Measurements from ENCODE around the gene PRSS38.
A peak's percentile ranks its signal among the peaks of the same experiment; 100 is the strongest.

PRSS38 gene

DNA sequence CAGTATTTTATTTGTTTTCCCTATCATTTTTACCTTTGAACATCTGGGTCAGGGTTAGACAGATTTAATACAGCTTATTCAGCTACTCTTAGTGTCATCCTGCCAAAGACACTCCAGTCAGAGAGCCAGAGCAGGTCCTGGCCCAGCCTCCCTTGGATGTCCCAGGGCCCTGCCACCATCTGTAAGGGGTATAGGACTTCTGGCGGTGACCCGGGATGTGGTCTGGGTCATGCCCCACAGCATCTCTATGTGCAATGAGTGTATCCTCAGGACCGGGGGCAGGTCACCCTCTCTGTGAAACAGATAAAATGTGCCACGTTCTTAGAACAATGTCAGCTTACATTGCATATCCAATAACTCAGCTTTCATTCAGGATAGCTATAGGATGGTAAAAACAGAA lies 37.8 kb upstream of the PRSS38 start:
- no peak overlapping the region for H3K4me3 ChIP-seq (ENCODE audit: low read length)
- no peak for DNase-seq (ENCODE audit: low read depth, low spot score)

DNA sequence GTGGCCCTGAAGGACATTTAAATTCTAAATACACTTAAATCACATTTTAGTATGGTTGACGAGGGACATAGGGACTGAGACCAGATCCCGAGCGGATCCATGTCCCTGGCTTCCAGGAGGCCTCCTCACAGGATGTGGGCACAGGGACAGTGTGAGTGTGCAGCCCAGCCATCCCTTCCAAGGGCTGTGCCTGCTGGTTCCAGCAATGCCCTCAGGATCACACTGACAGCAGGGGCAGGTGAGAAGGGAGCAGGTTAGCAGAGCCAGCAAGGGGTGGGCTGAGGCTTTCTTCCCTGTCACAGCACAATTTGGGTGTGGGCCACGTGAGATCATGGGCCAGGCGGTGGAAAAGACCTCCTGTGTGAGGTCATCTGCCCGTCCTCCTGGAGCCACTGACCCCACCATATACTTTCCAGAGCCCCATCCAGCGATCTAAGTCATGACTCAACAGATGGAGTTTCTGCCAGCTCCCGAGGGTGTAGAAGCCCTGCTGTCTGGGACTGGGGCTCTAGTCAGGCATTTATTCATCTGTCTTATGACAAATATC lies 37.0 kb upstream of the PRSS38 start:
- DNase-seq (ENCODE audit: low read depth, low spot score), result no peak
- no peak overlapping the region for H3K4me3 ChIP-seq (ENCODE audit: low read length)

DNA sequence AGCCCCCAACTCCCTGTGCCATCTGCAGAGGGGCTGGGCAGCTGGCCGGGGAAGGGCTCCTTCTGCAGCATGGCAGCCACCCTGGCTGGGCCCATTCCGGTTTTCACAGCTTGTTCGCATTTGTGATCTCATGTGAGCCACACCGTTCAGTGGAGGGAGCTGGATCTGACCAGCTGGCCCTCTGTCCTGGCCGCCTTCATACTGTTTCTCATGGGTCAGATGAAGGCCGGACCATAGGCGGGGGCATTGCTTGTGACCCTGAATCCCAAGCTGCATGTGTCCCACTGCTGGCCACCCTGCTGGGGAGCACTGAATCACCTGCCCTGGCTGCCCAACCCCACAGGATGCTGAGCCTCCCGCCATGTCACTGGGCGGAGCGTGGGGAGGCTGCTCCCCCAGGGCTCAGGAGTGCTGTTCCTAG lies 36.4 kb upstream of the PRSS38 start:
- no peak for DNase-seq (ENCODE audit: low read depth, low spot score)
- H3K4me3 ChIP-seq (ENCODE audit: low read length), result no peak overlapping the region

DNA sequence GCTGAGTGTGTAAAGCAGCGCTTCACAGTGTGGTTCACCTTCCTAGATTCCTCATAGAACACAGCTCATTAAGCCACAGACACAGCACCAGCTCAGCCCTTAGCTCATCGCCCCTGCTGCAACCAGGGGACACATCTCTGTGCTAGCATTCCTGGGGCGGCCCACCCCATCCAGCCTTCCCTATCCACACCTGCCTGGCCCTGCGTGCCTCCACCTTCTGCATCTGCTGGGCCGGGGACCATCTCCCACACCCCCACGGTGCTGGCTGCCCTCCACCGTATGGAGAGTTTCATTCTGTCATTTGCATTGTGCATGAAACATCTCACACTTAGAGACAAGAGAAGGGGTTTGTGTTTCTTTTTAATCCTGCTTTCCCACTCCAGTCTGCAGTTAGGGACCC lies 35.8 kb upstream of the PRSS38 start:
- H3K4me3 ChIP-seq (ENCODE audit: low read length), result no peak overlapping the region
- no peak for DNase-seq (ENCODE audit: low read depth, low spot score)

DNA sequence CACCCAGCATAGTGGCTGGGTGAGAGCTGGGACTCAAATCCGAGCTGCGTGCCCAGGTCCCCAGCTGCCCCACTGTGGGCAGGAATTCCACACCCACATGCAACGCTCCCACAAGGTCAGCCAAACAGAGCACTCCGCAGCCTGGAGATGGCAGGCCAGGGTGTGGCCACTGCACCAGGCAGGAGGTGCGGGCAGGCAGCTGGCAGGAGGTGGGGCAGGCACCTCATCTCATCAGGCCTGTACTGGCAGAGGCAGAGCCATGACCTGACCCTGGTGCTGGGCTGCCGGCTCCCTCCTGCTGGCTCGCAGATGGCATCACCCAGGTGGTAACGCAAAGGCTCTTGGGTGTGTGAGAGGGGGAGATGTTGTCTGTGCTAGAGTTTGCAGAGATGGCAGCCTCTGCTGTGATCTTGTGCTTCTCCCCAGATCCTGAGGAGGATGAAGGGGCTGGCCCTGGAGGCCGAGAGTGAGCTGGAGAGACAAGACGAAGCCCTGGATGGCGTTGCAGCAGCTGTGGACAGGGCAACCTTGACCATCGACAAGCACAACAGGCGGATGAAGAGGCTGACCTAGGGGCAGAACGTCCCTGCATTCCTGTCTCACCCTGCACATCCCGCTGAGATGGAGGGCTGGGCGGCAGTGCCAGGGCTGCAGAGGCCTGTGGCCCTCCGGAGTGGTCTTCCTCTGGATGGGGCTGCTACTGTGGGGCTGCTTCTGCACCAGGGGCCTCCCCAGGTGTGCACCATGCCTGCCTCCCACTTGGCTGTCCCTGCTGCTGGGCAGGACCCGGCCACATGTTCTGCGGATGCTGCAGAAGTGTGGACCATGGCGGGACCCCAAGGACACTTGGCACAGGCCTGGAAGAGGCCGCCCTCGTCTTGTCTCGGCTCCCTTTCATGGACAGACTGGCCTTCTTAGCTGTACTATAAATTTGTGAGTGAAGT lies 35.1 kb upstream of the PRSS38 start:
- DNase-seq (ENCODE audit: low read depth, low spot score), result no peak
- H3K4me3 ChIP-seq (ENCODE audit: low read length), result no peak overlapping the region

DNA sequence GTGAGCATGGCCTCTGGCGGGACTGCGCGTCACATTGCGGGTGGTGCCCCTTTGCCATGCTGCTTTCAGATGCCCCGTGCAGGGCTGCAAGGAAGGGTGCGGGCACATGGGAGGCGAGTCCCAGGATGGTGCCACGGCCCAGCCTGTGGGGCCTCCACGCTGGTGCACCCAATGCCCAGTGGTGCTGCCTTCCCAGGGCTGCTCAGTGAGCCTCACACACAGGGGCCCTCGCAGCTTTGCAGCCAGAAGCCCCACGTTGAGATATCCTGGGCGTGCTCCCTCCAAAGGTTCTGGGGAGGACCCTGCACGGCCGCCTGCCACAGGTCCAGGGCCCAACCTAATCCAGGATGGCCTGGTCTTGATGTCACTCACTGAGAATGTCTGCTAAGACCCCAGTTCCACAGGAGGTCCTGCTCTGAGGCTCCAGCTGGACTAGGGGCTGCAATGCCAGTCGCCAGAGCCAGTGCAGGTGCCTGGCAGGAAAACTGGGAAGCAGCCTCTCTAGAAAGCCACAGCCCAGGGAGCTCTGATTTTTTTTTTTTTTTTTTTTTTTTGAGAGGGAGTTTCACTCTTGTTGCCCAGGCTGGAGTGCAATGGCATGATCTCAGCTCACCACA lies 34.1 kb upstream of the PRSS38 start:
- no peak for DNase-seq (ENCODE audit: low read depth, low spot score)

DNA sequence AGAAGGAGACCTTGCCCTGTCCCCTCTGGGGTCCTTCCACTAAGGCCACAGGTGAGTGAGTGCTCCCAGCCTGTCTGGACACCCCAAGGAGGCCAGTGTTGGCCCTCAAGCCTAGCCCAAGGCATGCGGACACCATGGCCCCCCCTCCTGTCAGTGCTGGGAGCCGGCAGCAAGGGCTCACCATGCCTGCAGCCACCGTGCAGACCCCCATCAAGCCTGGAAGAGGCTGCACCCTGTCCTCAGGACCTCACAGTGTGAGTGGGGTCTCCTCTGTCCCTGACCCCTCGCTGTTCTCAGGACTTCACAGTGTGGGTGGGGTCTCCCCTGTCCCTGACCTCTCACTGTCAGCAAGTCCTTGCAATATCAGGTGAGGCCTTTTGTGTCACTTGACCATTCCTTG lies 33.2 kb upstream of the PRSS38 start:
- no peak overlapping the region for H3K4me3 ChIP-seq (ENCODE audit: low read length)
- DNase-seq (ENCODE audit: low read depth, low spot score), result no peak

More for the DNA sequence above, 34.1 kb upstream of the PRSS38 start:
- no peak overlapping the region for H3K4me3 ChIP-seq (ENCODE audit: low read length)

DNA sequence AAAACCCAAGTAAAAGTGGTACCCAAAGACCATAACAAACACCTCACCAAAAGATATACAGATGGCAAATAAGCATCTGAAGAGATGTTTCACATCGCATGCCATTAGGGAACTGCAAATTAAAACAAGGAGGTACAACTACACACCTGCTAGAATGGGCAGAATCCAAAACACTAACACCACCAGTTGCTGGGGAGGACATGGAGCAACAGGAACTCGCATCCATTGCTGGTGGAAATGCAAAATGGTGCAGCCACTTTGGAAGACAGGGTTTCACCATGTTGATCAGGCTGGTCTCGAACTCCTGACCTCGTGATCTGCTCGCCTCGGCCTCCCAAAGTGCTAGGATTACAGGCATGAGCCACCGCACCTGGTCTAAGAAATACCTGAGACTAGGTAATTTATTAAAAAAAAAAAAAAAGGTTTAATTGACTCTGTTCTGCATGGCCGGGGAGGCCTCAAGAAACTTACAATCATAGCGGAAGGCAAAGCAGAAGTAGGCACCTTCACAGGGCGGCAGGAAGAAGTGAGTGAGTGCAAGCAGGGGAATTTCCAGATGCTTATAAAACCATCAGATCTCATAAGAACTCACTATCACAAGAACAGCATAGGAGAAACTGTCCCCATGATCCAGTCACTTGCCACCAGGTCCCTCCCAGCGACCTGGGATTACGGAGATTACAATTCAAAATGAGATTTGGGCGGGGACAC lies 30.2 kb upstream of the PRSS38 start:
- DNase-seq (ENCODE audit: low read depth, low spot score), result no peak
- no peak overlapping the region for H3K4me3 ChIP-seq (ENCODE audit: low read length)

DNA sequence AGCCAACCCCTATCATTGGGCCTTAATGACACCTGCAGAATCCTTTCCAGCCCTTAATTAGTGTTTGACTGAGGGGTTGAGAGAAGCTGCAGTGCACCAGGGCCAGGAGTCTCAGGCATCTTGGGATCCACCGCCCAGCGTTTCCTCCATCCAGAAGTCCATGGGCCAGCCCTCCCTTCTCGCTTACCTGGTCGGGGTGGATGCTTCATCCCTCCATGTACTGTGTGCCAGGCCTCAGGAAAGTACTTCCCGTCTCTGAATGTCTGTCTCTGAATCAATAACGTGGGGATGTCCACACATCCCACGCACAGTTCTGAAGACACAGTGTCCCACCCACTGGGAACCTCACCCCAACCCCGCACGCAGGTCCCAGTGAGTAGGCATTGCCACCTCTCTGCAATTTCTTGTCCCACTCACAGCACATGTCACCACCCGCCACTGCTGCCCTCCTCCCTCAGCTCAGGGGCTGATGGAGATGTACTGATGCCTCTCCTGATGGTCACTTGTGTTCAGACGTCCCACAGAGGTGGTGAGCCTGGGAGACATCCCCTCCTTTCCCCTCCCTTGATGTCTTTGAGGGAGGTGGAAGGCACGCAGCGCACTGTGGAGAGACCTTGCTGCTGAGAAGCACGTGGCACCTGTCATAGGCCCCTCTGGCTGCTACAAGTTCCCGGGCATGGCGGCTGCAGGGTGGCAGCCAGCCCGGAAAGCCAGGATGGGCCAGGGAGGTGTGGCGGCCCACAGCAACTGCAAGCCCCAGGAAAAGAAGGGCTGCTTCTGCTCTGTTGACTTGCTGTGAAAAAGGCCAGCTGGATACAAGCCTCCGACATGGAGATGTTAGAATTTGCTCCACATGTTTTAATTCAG lies 29.4 kb upstream of the PRSS38 start:
- H3K4me3 ChIP-seq (ENCODE audit: low read length), result no peak overlapping the region
- no peak for DNase-seq (ENCODE audit: low read depth, low spot score)

DNA sequence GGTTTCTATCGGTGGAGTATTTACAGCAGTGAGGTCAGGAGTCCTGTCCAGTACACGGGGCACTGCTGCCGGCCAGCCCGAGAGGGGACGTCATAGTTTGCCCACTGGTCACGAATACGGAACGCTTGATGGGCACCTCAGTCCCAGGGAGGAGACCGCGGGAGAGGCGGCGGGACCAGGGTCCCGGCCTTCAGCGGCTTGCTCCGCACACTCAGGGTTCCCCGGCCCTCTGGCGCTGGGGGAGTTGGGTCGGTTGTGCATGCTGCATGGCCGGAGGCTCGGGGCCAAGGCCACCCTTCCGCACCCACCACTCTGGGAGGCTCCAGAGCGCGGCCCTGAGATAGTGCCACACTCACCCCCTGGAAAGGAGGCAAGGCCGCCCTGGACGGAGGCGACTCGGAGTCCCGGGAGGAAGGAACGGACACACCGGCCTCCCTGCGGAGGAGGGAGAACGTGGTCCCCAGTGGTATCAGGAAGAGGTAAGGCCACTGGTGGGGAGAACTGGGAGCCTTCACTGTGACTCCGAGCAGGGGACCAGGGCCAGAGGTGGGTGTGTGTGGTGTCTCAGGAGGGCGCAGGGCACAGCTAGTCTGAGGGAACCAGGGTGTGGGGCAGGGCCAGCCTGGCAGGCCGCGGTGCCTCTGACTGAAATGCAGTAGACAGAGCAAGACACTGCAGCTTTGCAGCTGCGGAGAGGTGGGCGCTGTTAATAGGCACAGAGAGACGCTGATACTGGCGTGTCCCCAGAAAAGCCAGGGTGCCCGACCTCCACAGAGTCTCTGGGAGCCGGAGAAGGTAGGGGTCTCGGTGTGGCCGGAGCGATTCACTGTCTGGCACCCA lies 28.6 kb upstream of the PRSS38 start:
- no peak overlapping the region for H3K4me3 ChIP-seq (ENCODE audit: low read length)
- no peak for DNase-seq (ENCODE audit: low read depth, low spot score)

DNA sequence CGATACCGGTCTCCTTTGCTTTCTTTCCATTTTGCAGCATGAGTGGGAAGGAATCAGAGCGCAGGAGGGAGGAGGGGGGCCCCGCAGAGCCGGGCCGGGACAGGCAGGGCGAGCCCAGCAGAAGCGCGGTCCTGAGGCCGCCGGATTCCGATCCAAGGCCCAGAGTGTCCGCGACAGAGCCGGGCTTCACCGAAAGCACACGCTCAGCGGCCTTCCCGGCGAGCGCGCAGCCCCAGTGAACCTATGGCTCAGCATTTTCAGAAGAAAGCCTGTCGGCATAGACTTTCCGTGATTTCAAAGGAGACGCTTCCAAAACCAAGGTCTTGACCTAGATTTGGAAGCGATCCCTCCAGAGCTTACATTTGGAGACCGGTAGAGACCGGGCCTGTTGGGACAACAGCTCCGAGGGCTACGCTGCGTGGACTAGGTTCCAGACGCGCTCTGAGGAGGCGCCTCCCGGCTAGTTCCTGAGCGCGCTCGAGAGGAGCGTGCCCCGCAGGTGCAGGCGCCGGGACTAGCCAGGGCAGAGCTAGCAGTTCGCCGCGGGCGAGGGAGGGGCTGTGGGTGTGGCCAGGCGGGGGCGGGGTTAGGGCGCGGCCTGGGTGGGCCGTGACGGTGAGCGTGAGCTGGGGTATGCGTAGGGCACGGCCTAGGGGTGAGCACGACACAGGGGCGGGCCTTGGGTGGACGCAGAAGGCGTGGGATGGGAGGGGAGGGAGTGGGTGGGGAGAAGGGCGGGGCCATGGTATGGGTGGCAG lies 27.8 kb upstream of the PRSS38 start:
- H3K4me3 ChIP-seq (ENCODE audit: low read length), result peak overlapping the region; percentile 54

DNA sequence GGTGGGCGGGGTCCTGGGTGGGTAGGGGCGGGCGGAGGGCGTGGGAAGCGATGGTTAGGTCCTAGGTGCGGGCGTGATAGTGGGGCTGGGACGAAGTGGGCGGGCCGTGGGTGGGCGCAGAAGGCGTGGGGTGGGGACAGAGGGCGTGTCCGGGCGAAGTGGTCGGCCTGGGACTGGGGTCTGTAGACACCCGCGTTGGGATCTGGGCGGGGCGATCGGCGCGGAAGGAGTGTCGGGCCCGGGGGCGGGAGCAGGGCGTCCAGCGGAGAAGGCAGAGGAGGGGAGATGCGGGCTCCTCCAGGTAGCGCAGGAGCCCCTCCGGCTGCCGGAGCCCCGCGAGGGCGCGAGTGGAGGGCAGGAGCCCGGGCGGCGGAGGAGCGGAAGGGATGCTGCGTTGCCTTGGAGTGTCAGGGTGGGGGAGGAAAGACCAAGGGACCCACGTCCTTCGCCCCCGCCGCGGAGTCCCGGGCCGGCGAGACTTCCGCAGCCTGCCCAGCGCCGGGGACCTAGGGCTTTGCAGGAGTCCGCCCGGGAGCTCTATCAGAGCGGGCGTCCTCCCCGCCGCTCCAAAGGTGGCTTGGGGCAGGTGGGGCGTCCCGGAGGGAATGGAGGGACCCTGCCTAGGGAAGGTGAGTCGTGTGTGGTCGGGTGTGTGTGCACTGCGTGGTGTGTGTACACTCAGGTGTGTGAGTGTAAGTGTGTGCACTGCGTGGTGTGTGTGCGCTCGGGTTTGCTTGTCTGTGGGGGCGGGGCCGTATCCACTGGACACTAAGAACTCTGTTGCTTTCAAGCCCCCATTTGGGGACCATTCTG lies 27.0 kb upstream of the PRSS38 start:
- DNase-seq (ENCODE audit: low read depth, low spot score), result no peak
- peak overlapping the region; percentile 57 for H3K4me3 ChIP-seq (ENCODE audit: low read length)

More for the DNA sequence above, 27.8 kb upstream of the PRSS38 start:
- peak; percentile 95 for DNase-seq (ENCODE audit: low read depth, low spot score)

DNA sequence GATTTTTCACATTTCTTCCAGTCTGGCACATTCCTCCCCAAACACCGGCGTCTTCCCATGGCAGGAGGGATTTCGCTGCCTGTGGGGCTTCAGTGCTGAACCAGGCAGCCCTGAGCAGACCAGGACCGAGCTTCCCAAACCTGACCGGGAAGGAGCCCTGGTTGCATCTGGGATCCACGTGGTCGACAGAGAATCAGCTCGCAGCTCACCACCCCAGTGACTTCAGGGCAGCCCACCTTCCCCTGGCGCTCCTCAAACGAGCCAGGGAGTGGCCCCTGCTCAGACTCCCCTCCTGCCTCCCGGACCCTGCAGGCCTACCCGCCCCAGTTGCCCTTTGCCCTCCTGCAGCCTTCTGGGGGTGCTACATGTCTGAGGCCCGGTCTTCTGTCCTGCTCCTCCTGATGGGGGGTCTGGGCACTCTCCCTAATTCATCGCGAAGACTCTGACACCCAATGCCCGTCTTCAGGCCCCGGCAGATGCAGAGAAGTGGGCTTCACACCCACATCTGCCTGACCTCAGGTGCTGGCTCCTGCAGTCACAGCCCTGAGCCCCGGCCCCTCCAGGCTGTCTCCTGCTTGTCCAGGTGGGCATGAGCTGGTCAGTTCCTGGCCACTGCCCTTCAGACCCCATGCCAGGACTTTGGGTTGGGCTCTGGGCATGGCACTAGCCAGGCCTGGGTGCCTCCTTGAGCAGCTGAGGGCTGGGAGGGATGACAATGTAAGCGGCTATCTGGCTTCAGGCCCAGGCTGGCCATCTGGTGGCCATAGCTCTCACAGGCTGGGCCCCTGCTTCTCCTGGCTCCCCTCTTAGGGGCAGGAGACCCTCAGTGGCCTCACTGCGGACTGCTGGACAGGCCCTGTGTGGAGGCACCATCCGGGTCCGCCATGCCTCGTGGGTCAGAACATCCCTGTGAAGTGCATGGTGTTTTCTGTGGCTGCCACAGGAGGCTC lies 26.1 kb upstream of the PRSS38 start:
- DNase-seq (ENCODE audit: low read depth, low spot score), result no peak
- H3K4me3 ChIP-seq (ENCODE audit: low read length), result peak overlapping the region; percentile 57

DNA sequence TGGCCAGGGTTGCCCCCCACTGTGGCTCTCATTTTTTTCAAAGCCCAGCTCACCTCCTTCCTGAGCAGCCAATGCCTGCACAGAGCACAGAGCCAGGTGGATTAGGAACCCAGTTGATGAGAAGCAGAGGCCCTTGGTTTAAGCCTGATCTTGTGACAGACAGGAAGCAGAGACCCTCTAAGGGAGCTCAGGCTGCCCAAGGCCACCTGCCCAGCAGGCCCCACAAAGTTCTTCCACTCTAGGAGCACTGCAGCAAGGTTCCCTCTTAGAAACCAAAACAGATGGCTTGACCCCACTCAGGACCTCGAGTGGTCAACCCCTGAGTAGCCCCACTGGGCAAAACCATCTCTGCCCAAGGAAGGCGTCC lies 25.5 kb upstream of the PRSS38 start:
- no peak for DNase-seq (ENCODE audit: low read depth, low spot score)
- no peak overlapping the region for H3K4me3 ChIP-seq (ENCODE audit: low read length)

DNA sequence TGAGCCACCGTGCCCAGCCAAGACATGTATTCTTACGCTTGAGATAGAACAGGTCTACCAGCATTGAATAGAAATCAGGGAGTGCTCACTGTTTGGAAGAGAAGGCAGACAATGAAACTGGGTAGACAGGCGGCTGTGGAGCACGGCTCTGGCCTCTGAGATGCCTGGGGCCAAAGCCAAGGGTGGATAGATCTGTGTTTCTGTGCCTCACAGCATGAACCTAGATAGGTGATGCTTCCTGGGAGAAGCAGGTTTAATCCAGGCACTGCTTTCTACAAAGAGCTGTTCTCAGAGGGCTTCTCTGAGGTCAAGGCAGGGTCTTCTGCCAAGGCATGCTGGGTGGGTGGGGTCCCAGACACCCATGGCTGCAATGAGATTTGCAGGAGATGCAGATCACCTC lies 24.6 kb upstream of the PRSS38 start:
- DNase-seq (ENCODE audit: low read depth, low spot score), result no peak

More for the DNA sequence above, 24.6 kb upstream of the PRSS38 start:
- no peak overlapping the region for H3K4me3 ChIP-seq (ENCODE audit: low read length)

Measured in Jurkat, Clone E6-1 (cell line).